PC-3 (cell line): Measurements from ENCODE around the gene ESCO1. TPM values are rescaled to one million over a fixed set of nuclear protein-coding genes. Genes with fewer than 3 reads are reported as not detected.

Experiments used
- ATAC-seq: fragments of 200-7000 bp; cut with Tn5 transposase; 2 replicates; pipeline ENCODE4 v1.9.1; 2020; ENCODE audit warnings: mild to moderate bottlenecking, moderate library complexity
- BruUV-seq: library from RNA; stranded (reverse); fragments of 400-500 nt; replicated peaks from 2 replicates; lab custom pipeline; 2021; lab: Mats Ljungman, UMichigan
- CTCF ChIA-PET: fragments of 300-600 bp; sonication (Branson Sonifier 250); formaldehyde crosslinking; loops from one replicate; lab custom pipeline; 2022; ENCODE audit warnings: antibody characterized with exemption; lab: Charles Lee
- POLR2A ChIA-PET: fragments of 300-600 bp; sonication (Branson Sonifier 250); formaldehyde crosslinking; loops from one replicate; lab custom pipeline; 2022; ENCODE audit warnings: antibody characterized with exemption; ENCODE audit not compliant: unreplicated experiment; lab: Charles Lee
- DNase-seq: peaks from one replicate; pipeline ENCODE4 v3.0.0-alpha.2; 2015
- H2AFZ ChIP-seq: fragments of 300-600 bp; sonication (generic); 2 replicates; pipeline ENCODE4 v1.6.0; 2016; ENCODE audit warnings: antibody characterized with exemption, low read length
- H3F3A ChIP-seq: fragments of 300-600 bp; sonication (generic); one replicate; pipeline ENCODE4 v1.6.0; 2017; ENCODE audit warnings: antibody characterized with exemption, low read length, control low read depth, mild to moderate bottlenecking; ENCODE audit not compliant: unreplicated experiment
- H3K27ac ChIP-seq: fragments of 300-600 bp; sonication (generic); 2 replicates; pipeline ENCODE4 v1.5.1; 2016; ENCODE audit warnings: mild to moderate bottlenecking, low read length
- H3K27me3 ChIP-seq: fragments of 300-600 bp; sonication (generic); 2 replicates; pipeline ENCODE4 v1.6.1; 2016; ENCODE audit warnings: low read length, mixed read lengths
- H3K36me3 ChIP-seq: fragments of 300-600 bp; sonication (generic); 2 replicates; pipeline ENCODE4 v1.6.1; 2016; ENCODE audit warnings: low read depth, mixed run types, low read length, mixed read lengths
- H3K4me1 ChIP-seq: fragments of 300-600 bp; sonication (generic); 2 replicates; pipeline ENCODE4 v1.5.1; 2016; ENCODE audit warnings: low read length; ENCODE audit not compliant: insufficient read depth
- H3K4me2 ChIP-seq: fragments of 300-600 bp; sonication (generic); 2 replicates; pipeline ENCODE4 v1.6.0; 2016; ENCODE audit warnings: low read length
- H3K4me3 ChIP-seq: fragments of 300-600 bp; sonication (generic); 2 replicates; pipeline ENCODE4 v1.5.1; 2016; ENCODE audit warnings: mild to moderate bottlenecking, low read length, mixed read lengths
- H3K79me2 ChIP-seq: fragments of 300-600 bp; sonication (generic); 2 replicates; pipeline ENCODE4 v1.6.1; 2017; ENCODE audit warnings: low read length, mixed read lengths
- H3K9ac ChIP-seq: fragments of 300-600 bp; sonication (generic); 2 replicates; pipeline ENCODE4 v1.6.0; 2016; ENCODE audit warnings: mild to moderate bottlenecking, low read length
- H3K9me2 ChIP-seq: fragments of 300-600 bp; sonication (generic); replicated peaks from 2 replicates; pipeline ENCODE4 v1.6.1; 2016; ENCODE audit warnings: mixed run types, low read length, mixed read lengths
- H3K9me3 ChIP-seq: fragments of 300-600 bp; sonication (generic); 2 replicates; pipeline ENCODE4 v1.6.1; 2016; ENCODE audit warnings: low read length, mixed read lengths
- H4K20me1 ChIP-seq: fragments of 300-600 bp; sonication (generic); 2 replicates; pipeline ENCODE4 v1.6.1; 2016; ENCODE audit warnings: low read length, mixed read lengths
- CTCF ChIP-seq: fragments of 300-600 bp; sonication (generic); conservative IDR thresholded peaks from 2 replicates; pipeline ENCODE4 v1.5.1; 2017; ENCODE audit warnings: antibody characterized with exemption, low read depth, mild to moderate bottlenecking, low read length
- EZH2 ChIP-seq: fragments of 300-600 bp; sonication (generic); IDR thresholded peaks from one replicate; pipeline ENCODE4 v1.6.1; 2017; ENCODE audit warnings: antibody characterized with exemption, mild to moderate bottlenecking, low read length; ENCODE audit not compliant: unreplicated experiment
- EZH2phosphoT487 ChIP-seq: fragments of 300-600 bp; sonication (generic); IDR thresholded peaks from 2 replicates; pipeline ENCODE4 v1.6.1; 2018; ENCODE audit warnings: mild to moderate bottlenecking, antibody characterized with exemption, low read length, borderline replicate concordance
- intact Hi-C: fragments of 100-400 bp; cut with micrococcal nuclease; formaldehyde crosslinking; loops from 2 replicates; pipeline ENCODE4 v1.9.0; 2023
- total RNA-seq: library from RNA; depleted of rRNA; stranded (reverse); fragments of >200 nt; gene quantifications from 2 replicates; pipeline ENCODE4 v1.2.3, GENCODE V29; 2014

ESCO1 gene
- total RNA-seq, 1 experiment from 2014 or later = 17.0 TPM

- no TSS peak for BruUV-seq
- Histone ChIP-seq H4K20me1 (no peaks in the 10 kb centered on the region), H3K27ac (no peak overlapping the region), H3K27me3 (no peaks in the 10 kb centered on the region), H3K4me3 (no peak overlapping the region), H3K4me2 (no peak overlapping the region), H3K9me3 (no peaks in the 10 kb centered on the region), H3F3A (no peaks in the 10 kb centered on the region), H3K36me3 (no peaks in the 10 kb centered on the region), H3K79me2 (no peaks in the 10 kb centered on the region), H2AFZ (no peak overlapping the region), H3K4me1 (peaks cover 7% of the 10 kb centered on the region; the same call in 1 of the 2 replicates), H3K9me2 (no peaks in the 10 kb centered on the region), H3K9ac (no peak overlapping the region)
- DNase-seq (no peak), ATAC-seq (no peak)
- ChIA-PET POLR2A (no interaction called here), CTCF (no interaction called here)
- intact Hi-C loops = no loop called here
- TF ChIP-seq EZH2 (no peak), CTCF (no peak), EZH2phosphoT487 (no peak)
Measured at GRCh38 chr18:21489919-21490495, 110.5 kb downstream of the ESCO1 start.

GRCh38 chr18:21489119-21489750 is 111.3 kb downstream of the ESCO1 start:
- Histone ChIP-seq H3K4me3 (no peak overlapping the region), H3K9ac (no peak overlapping the region), H4K20me1 (no peaks in the 10 kb centered on the region), H3K36me3 (no peaks in the 10 kb centered on the region), H3K27me3 (no peaks in the 10 kb centered on the region), H3F3A (no peaks in the 10 kb centered on the region), H3K27ac (no peak overlapping the region), H3K4me1 (peaks cover 14% of the 10 kb centered on the region; the same call in 1 of the 2 replicates), H3K9me2 (no peaks in the 10 kb centered on the region), H3K4me2 (no peak overlapping the region), H2AFZ (no peak overlapping the region), H3K79me2 (no peaks in the 10 kb centered on the region), H3K9me3 (no peaks in the 10 kb centered on the region)
- intact Hi-C loops = no loop called here
- DNase-seq = peak; percentile 67
- BruUV-seq = no TSS peak
- ChIA-PET CTCF (no interaction called here), POLR2A (no interaction called here)
- no peak for TF ChIP-seq EZH2phosphoT487
- peak; percentile 82 for TF ChIP-seq CTCF
- ATAC-seq = peak; percentile 64

- no peak overlapping the region for H3K27ac ChIP-seq
- no peak for DNase-seq
- CTCF ChIA-PET = interaction anchor here (1.9 kb wide), 1 partner anchor 292 kb away, joined by 6 read pairs; no protein-coding TSS in a partner anchor
Measured at GRCh38 chr18:21486905-21487437, 113.5 kb downstream of the ESCO1 start.

More at GRCh38 chr18:21486905-21487437, 113.5 kb downstream of the ESCO1 start:
- no peak for ATAC-seq
- Histone ChIP-seq H4K20me1 (no peaks in the 10 kb centered on the region), H3K36me3 (no peaks in the 10 kb centered on the region), H3K4me3 (no peak overlapping the region), H3K4me2 (no peak overlapping the region), H3K79me2 (no peaks in the 10 kb centered on the region), H3K9ac (no peak overlapping the region), H2AFZ (no peak overlapping the region), H3K4me1 (peaks cover 14% of the 10 kb centered on the region; the same call in 1 of the 2 replicates), H3K9me3 (no peaks in the 10 kb centered on the region), H3K27me3 (no peaks in the 10 kb centered on the region), H3K9me2 (no peaks in the 10 kb centered on the region), H3F3A (no peaks in the 10 kb centered on the region)
- intact Hi-C loops = no loop called here
- BruUV-seq = no TSS peak
- TF ChIP-seq EZH2phosphoT487 = no peak
- TF ChIP-seq EZH2 = no peak
- no peak for TF ChIP-seq CTCF
- POLR2A ChIA-PET = interaction anchor here (0.5 kb wide), 1 partner anchor 127 kb away, joined by 3 read pairs; no protein-coding TSS in a partner anchor
